ENCODE results near the gene P2RX6.
"Not testable (repeated sequence)": the region's sequence is repeated elsewhere in the genome, so short reads cannot be mapped to it uniquely, and the experiment has no call there.

Gene P2RX6

DNA sequence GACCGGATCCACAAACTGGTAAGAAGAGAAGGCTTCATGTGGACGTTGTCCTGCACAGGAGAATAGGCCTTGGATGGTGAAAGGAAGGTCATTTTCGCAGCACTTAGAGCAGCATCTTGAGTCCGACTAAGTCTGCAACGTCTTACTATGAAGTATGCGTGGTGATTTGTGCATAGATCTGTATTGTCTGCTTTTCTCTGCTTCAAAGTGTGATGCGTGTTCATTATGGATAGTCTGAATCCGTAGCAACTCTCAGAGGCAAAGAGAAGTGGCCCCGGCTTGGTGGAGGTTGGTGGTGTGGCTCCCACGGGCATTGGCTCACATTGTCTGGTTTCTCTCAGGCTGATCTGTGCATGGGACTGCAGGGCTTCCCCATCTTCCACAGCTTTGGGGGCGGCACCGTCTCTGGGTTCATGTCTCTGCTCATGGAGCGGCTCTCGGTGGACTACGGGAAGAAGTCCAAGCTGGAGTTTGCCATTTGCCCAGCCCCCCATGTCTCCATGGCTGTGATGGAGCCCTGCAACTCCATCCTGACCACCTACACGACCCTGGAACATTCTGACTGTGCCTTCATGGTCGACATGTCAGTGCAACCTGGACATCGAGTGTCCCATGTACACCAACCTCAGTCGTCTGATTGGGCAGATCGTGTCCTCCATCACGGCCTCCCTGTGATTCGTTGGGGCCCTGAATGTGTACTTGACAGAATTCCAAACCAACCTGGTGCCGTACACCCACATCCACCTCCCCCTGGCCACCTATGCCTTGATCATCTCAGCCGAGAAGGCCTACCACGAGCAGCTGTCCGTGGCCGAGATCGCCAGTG, 52.3 kb downstream of the P2RX6 start:
- TF ChIP-seq, protein P1, sequence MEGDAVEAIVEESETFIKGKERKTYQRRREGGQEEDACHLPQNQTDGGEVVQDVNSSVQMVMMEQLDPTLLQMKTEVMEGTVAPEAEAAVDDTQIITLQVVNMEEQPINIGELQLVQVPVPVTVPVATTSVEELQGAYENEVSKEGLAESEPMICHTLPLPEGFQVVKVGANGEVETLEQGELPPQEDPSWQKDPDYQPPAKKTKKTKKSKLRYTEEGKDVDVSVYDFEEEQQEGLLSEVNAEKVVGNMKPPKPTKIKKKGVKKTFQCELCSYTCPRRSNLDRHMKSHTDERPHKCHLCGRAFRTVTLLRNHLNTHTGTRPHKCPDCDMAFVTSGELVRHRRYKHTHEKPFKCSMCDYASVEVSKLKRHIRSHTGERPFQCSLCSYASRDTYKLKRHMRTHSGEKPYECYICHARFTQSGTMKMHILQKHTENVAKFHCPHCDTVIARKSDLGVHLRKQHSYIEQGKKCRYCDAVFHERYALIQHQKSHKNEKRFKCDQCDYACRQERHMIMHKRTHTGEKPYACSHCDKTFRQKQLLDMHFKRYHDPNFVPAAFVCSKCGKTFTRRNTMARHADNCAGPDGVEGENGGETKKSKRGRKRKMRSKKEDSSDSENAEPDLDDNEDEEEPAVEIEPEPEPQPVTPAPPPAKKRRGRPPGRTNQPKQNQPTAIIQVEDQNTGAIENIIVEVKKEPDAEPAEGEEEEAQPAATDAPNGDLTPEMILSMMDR (IDR thresholded peaks at IDR 0.05; ENCODE audit: borderline replicate concordance, control extremely low read depth, extremely low read depth, insufficient read depth, missing control alignments) = no peak
- in situ Hi-C loops (cut with MboI; ENCODE audit: low sequenced_read_pairs, unreplicated experiment) = no loop called here
- DNase-seq (ENCODE audit: low spot score) = no peak

DNA sequence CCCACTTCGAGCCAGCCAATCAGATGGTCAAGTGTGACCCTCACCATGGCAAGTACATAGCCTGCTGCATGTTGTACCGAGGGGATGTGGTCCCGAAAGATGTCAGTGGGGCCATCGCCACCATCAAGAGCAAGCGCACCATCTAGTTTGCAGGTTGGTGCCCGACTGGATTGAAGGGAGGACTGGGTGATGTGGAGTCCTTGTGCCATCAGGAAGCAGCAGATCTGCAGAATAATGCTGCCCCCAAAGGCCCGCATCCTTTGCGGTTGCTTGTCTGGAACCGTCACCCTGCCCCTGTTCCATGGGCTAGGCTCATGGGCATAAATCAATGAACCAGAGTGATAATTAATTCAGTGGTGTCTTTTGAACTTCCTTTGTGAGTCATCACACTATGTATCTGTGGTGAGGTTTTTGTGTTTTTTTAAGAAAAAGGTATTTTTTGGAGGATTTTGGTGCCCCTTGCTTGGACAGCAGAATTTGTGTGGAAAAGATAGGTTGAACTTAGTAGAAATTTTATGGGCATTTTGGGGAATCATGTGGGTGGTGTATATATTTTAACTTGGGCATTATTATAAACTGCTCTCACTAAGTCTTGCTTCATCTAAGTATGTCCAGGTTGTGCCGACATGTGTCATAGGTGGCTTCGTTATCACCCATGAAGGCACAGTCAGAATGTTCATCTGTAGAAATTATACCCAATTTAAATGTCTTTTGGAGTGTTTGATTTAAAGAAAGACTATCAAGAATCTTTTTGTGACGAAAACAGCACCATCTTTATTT, 53.1 kb downstream of the P2RX6 start:
- no peak for DNase-seq (ENCODE audit: low spot score)
- TF ChIP-seq, protein P1 (IDR thresholded peaks at IDR 0.05; ENCODE audit: borderline replicate concordance, control extremely low read depth, extremely low read depth, insufficient read depth, missing control alignments) = no peak
- in situ Hi-C loops (cut with MboI; ENCODE audit: low sequenced_read_pairs, unreplicated experiment) = no loop called here

DNA sequence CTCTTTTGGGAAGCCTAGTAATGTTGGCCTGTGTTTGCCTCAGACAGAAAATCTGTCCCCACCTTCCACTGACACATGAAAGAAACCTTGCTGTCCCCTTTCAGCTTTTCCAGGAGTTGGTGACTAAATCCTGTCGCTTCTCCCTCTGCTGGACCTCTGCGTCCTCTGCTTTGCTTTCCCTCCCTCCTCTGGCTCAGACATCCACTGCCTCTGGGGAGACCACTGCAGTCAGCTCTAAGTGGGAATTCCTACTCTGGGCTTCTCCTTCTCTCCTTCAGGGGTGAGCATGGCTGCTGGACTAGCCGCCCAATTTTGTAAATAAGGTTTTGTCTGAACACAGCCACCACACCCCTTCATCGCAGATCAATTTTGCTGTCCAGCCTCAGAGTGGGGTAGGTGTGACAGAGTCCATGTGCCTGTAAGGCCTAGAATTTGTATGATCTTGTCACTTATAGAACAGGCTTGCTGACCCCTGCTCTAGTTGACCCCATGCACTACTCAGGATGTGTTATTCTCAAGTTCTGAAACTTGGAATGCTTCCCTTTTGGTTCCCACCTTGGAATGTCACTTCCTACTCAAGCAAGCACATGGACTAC, 53.8 kb downstream of the P2RX6 start:
- DNase-seq (ENCODE audit: low spot score) = no peak
- TF ChIP-seq, protein P1 (IDR thresholded peaks at IDR 0.05; ENCODE audit: borderline replicate concordance, control extremely low read depth, extremely low read depth, insufficient read depth, missing control alignments) = no peak
- in situ Hi-C loops (cut with MboI; ENCODE audit: low sequenced_read_pairs, unreplicated experiment) = no loop called here

DNA sequence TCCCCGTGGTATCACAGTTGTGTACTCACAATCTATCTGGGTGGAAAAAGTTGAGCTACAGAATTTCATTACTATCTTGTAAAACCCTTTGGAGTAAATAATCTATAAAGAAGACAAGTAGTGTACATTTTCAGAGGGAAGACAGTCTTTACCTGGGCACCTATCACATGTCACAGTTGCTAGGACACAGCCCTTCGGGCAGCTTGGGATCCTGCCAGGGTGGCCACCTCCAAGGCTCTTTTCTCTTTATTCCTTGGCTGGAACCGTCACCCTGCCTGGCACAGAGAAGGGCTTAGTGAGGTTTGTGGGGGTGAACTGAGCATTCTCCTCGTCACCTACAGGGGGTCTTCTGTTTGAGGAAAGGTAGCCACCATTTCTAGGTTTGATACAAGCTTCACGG, 54.4 kb downstream of the P2RX6 start:
- DNase-seq (ENCODE audit: low spot score) = no peak
- TF ChIP-seq, protein P1 (IDR thresholded peaks at IDR 0.05; ENCODE audit: borderline replicate concordance, control extremely low read depth, extremely low read depth, insufficient read depth, missing control alignments) = no peak
- in situ Hi-C loops (cut with MboI; ENCODE audit: low sequenced_read_pairs, unreplicated experiment) = no loop called here

DNA sequence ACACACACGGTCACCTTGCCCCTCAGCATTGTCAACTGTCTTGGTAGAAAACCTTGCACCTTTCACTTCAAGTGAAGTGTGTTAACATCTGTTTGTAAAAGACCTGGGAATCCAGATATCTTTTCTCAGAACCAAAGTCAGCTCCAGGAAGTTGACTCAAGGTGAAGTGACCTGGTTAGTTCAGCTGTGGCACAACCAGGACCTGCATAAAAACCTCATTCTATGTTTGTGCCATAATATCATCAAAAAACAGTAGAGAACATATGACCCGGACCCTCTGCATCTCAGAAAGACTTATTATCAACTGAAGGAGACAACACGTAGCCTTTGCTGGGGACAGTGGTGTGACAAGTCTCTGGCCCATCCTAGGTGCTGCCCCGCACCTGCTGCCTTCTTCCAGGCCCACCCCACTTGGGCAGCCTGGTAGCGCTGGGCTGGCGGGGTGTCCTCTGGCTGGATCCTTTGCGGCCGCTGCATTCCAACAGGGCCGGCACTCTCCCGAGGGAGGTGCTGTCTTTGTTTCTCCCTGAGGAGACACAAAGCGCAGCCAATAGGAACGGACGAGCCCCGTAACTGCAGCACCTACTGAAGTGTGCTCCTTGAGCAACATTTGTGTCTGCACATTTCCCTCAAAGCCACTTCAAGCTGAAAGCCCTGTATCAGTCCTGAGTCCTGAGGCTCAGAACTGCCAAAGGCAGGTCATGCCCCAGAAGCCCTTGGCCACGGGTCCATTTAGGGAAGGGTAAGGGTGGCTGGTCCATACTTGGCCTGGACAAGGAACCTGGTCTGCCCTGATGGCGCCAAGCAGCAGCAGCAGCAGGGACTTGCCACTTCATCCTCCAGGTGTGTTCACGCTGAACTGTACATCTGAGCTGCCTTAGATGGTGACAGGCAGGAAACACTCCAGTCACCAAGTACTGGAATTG, 56.0 kb downstream of the P2RX6 start:
- DNase-seq (ENCODE audit: low spot score) = no peak
- in situ Hi-C loops (cut with MboI; ENCODE audit: low sequenced_read_pairs, unreplicated experiment) = no loop called here
- TF ChIP-seq, protein P1 (IDR thresholded peaks at IDR 0.05; ENCODE audit: borderline replicate concordance, control extremely low read depth, extremely low read depth, insufficient read depth, missing control alignments) = no peak

DNA sequence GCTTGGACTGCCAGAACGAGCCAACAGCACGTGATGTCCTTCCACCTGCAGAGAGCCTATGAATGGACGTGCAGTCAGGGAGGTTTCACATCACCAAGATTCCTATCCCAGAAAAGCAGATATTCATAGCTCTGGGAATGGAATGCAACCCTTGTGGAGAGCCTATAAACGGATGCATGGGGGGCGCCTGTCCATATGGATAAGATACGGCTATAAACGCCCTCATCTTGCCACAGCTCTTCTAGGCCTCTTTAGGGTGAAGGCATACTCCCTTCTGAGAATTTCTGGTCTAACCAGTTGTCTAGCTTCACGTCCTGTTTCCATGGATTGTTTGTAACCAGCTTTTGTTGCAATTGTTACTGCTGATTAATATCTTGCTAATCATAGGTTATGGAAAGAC, 56.8 kb downstream of the P2RX6 start:
- in situ Hi-C loops (cut with MboI; ENCODE audit: low sequenced_read_pairs, unreplicated experiment); DNase-seq (ENCODE audit: low spot score): not testable (repeated sequence)
